ENCODE measurements around the gene PCDHGB3.
"Not testable (repeated sequence)": the region's sequence is repeated elsewhere in the genome, so short reads cannot be mapped to it uniquely, and the experiment has no call there.

DNA sequence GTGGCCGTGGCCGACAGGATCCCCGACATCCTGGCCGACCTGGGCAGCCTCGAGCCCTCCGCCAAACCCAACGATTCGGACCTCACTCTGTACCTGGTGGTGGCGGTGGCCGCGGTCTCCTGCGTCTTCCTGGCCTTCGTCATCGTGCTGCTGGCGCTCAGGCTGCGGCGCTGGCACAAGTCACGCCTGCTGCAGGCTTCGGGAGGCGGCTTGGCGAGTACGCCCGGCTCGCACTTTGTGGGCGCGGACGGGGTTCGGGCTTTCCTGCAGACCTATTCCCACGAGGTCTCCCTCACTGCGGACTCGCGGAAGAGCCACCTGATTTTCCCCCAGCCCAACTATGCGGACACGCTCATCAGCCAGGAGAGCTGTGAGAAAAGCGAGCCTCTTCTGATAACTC lies 24.0 kb upstream of the PCDHGB3 start:
- TF ChIP-seq, protein P1, sequence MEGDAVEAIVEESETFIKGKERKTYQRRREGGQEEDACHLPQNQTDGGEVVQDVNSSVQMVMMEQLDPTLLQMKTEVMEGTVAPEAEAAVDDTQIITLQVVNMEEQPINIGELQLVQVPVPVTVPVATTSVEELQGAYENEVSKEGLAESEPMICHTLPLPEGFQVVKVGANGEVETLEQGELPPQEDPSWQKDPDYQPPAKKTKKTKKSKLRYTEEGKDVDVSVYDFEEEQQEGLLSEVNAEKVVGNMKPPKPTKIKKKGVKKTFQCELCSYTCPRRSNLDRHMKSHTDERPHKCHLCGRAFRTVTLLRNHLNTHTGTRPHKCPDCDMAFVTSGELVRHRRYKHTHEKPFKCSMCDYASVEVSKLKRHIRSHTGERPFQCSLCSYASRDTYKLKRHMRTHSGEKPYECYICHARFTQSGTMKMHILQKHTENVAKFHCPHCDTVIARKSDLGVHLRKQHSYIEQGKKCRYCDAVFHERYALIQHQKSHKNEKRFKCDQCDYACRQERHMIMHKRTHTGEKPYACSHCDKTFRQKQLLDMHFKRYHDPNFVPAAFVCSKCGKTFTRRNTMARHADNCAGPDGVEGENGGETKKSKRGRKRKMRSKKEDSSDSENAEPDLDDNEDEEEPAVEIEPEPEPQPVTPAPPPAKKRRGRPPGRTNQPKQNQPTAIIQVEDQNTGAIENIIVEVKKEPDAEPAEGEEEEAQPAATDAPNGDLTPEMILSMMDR (conservative IDR thresholded peaks at IDR 0.05) = not testable (repeated sequence)
- TF ChIP-seq ZFX (IDR thresholded peaks at IDR 0.05) = not testable (repeated sequence)
